ENCODE results near the gene TRAPPC12. TPM values are rescaled to one million over a fixed set of nuclear protein-coding genes. Genes with fewer than 3 reads are reported as not detected.
"Not testable (repeated sequence)": the region's sequence is repeated elsewhere in the genome, so short reads cannot be mapped to it uniquely, and the experiment has no call there.

TRAPPC12 gene
- total RNA-seq, 1 experiment from 2014 or later: 72.8 TPM

DNA sequence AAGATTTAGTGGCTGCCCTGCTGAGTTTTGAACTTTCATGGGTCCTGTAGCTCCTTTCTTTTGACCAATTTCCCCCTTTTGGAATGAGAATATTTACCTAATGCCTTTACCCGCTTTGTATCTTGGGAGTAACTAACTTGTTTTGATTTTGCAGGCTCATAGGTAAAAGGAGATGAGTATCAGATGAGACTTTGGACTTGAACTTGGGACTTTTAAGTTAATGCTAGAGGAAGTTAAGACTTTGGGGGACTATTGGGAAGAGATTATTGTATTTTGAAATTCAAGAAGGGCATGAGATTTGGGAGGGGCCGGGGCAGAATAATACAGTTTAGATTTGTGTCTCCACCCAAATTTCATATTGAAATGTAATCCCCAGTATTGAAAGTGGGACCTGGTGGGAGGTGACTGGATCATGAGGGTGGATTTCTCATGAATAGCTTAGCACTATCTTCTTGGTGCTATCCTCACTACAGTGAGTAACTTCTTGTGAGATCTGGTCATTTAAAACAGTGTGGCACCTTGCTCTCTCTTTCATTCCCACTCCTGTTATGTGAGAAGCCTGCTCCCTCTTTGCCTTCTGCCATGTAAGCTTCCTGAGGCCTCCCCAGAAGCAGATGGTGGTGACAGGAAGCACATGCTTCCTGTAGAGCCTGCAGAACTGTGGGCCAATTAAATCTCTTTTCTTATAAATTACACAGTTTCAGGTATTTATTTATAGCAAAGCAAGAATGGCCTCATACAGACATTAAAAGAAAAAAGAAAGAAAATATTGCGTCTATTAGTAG lies 133.7 kb downstream of the TRAPPC12 start (continued):
- no peak for TF ChIP-seq TCF7 (CRISPR knock-in tag; IDR thresholded peaks at IDR 0.05; ENCODE audit: low read depth)
- no peak for TF ChIP-seq GABPB1 (CRISPR knock-in tag; IDR thresholded peaks at IDR 0.05)
- TF ChIP-seq PREB (CRISPR knock-in tag; IDR thresholded peaks at IDR 0.05; ENCODE audit: borderline replicate concordance): no peak
- TF ChIP-seq ATF1 (CRISPR knock-in tag; IDR thresholded peaks at IDR 0.05): no peak
- no peak for TF ChIP-seq MLX (CRISPR knock-in tag; IDR thresholded peaks at IDR 0.05)
- TF ChIP-seq, protein P1, sequence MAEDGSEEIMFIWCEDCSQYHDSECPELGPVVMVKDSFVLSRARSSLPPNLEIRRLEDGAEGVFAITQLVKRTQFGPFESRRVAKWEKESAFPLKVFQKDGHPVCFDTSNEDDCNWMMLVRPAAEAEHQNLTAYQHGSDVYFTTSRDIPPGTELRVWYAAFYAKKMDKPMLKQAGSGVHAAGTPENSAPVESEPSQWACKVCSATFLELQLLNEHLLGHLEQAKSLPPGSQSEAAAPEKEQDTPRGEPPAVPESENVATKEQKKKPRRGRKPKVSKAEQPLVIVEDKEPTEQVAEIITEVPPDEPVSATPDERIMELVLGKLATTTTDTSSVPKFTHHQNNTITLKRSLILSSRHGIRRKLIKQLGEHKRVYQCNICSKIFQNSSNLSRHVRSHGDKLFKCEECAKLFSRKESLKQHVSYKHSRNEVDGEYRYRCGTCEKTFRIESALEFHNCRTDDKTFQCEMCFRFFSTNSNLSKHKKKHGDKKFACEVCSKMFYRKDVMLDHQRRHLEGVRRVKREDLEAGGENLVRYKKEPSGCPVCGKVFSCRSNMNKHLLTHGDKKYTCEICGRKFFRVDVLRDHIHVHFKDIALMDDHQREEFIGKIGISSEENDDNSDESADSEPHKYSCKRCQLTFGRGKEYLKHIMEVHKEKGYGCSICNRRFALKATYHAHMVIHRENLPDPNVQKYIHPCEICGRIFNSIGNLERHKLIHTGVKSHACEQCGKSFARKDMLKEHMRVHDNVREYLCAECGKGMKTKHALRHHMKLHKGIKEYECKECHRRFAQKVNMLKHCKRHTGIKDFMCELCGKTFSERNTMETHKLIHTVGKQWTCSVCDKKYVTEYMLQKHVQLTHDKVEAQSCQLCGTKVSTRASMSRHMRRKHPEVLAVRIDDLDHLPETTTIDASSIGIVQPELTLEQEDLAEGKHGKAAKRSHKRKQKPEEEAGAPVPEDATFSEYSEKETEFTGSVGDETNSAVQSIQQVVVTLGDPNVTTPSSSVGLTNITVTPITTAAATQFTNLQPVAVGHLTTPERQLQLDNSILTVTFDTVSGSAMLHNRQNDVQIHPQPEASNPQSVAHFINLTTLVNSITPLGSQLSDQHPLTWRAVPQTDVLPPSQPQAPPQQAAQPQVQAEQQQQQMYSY (CRISPR knock-in tag; IDR thresholded peaks at IDR 0.05): no peak
- TF ChIP-seq NR2C2 (CRISPR knock-in tag; IDR thresholded peaks at IDR 0.05): no peak
- no peak for TF ChIP-seq USF2 (CRISPR knock-in tag; IDR thresholded peaks at IDR 0.05)
- TF ChIP-seq NFYB (CRISPR knock-in tag; conservative IDR thresholded peaks at IDR 0.05; ENCODE audit: low read depth): no peak

DNA sequence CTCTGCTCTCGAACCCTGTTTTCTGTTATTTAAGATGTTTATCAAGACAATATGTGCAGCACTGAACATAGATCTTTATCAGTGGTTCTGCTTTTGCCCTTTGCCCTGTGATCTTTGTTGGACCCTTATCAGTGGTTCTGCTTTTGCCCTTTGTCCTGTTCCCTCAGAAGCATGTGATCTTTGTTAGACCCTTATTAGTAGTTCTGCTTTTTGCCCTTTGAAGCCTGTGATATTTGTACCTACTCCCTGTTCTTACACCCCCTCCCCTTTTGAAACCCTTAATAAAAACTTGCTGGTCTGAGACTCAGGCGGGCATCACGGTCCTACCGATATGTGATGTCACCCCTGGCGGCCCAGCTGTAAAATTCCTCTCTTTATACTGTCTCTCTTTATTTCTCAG lies 135.9 kb downstream of the TRAPPC12 start:
- H3K4me3 Mint-ChIP-seq; ATAC-seq; CTCF ChIA-PET; POLR2A ChIA-PET; H3K27ac Mint-ChIP-seq; DNase-seq (ENCODE audit: low spot score): not testable (repeated sequence)
- H3K36me3 Mint-ChIP-seq: peaks cover 44% of the 10 kb centered on the region
- peaks cover 13% of the 10 kb centered on the region for H3K27me3 Mint-ChIP-seq (ENCODE audit: low read depth)
- H3K9me3 Mint-ChIP-seq: peaks cover 21% of the 10 kb centered on the region
- peaks cover 15% of the 10 kb centered on the region for H3K4me1 Mint-ChIP-seq

GRCh38 chr2:3516831-3517230 lies 137.3 kb downstream of the TRAPPC12 start:
- Mint-ChIP-seq H3K4me1 (peaks cover 22% of the 10 kb centered on the region), H3K27ac (no peak overlapping the region), H3K4me3 (no peak overlapping the region), H3K9me3 (peaks cover 21% of the 10 kb centered on the region), H3K36me3 (peaks cover 30% of the 10 kb centered on the region), H3K27me3 (ENCODE audit: low read depth) (peaks cover 24% of the 10 kb centered on the region)
- POLR2A ChIA-PET: no interaction called here
- ATAC-seq (no peak), DNase-seq (ENCODE audit: low spot score) (no peak)
- CTCF ChIA-PET: no interaction called here
- TF ChIP-seq JAZF1 (CRISPR knock-in tag; IDR thresholded peaks at IDR 0.05) (no peak), ZNF317 (CRISPR knock-in tag; IDR thresholded peaks at IDR 0.05; ENCODE audit: borderline replicate concordance, low read depth) (no peak), CREB1 (CRISPR knock-in tag; IDR thresholded peaks at IDR 0.05) (no peak), ZNF219 (CRISPR knock-in tag; IDR thresholded peaks at IDR 0.05; ENCODE audit: borderline replicate concordance) (no peak), IRF2 (CRISPR knock-in tag; IDR thresholded peaks at IDR 0.05; ENCODE audit: borderline replicate concordance, low read depth) (no peak), TCF7 (CRISPR knock-in tag; IDR thresholded peaks at IDR 0.05; ENCODE audit: low read depth) (no peak), ZNF416 (CRISPR knock-in tag; IDR thresholded peaks at IDR 0.05) (no peak), NFATC4 (CRISPR knock-in tag; IDR thresholded peaks at IDR 0.05) (no peak), SOX15 (CRISPR knock-in tag; IDR thresholded peaks at IDR 0.05) (no peak), ZBTB21 (CRISPR knock-in tag; IDR thresholded peaks at IDR 0.05; ENCODE audit: borderline replicate concordance) (no peak), ATF6 (CRISPR knock-in tag; IDR thresholded peaks at IDR 0.05) (no peak), FOXK1 (CRISPR knock-in tag; IDR thresholded peaks at IDR 0.05) (no peak), RORB (CRISPR knock-in tag; IDR thresholded peaks at IDR 0.05) (no peak), TEAD4 (CRISPR knock-in tag; IDR thresholded peaks at IDR 0.05) (no peak)
- TF ChIP-seq, protein P2, sequence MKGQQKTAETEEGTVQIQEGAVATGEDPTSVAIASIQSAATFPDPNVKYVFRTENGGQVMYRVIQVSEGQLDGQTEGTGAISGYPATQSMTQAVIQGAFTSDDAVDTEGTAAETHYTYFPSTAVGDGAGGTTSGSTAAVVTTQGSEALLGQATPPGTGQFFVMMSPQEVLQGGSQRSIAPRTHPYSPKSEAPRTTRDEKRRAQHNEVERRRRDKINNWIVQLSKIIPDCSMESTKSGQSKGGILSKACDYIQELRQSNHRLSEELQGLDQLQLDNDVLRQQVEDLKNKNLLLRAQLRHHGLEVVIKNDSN (CRISPR knock-in tag; IDR thresholded peaks at IDR 0.05): no peak
- TF ChIP-seq, protein P3, sequence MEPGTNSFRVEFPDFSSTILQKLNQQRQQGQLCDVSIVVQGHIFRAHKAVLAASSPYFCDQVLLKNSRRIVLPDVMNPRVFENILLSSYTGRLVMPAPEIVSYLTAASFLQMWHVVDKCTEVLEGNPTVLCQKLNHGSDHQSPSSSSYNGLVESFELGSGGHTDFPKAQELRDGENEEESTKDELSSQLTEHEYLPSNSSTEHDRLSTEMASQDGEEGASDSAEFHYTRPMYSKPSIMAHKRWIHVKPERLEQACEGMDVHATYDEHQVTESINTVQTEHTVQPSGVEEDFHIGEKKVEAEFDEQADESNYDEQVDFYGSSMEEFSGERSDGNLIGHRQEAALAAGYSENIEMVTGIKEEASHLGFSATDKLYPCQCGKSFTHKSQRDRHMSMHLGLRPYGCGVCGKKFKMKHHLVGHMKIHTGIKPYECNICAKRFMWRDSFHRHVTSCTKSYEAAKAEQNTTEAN (CRISPR knock-in tag; IDR thresholded peaks at IDR 0.05): no peak
